Lower leg skin (tissue), 4 donors: ENCODE data around the gene MAP1B. TPM values are rescaled to one million over a fixed set of nuclear protein-coding genes. Genes with fewer than 3 reads are reported as not detected.

Source experiments
- DNase-seq, 2 donors: peaks; one replicate each; pipeline ENCODE4 v3.0.0-alpha.2; 2019; ENCODE audit warnings: low spot score in 2 of 2
- H3K4me3 ChIP-seq: fragments of 200-600 bp; sonication (generic); 2 replicates; pipeline ENCODE4 v1.5.1; 2017; ENCODE audit warnings: mild to moderate bottlenecking, low read depth; ENCODE audit not compliant: poor library complexity, severe bottlenecking
- POLR2A ChIP-seq, 2 donors: fragments of 450-650 bp; IDR thresholded peaks; one replicate each; pipeline ENCODE4 v1.6.1; 2016 to 2017; ENCODE audit warnings: antibody characterized with exemption in 2 of 2, mild to moderate bottlenecking in 1 of 2, moderate library complexity in 1 of 2
- WGBS, 2 donors: methylation state at CpG; one replicate each; pipeline ENCODE4 v1.1.5; 2018; 5-methylcytosine and 5-hydroxymethylcytosine counted together
- intact Hi-C: fragments of 100-400 bp; cut with DNase I; formaldehyde crosslinking; loops from one replicate; pipeline ENCODE4 v1.15.0; 2023; ENCODE audit warnings: low total_unique reads
- total RNA-seq, 4 donors: library from RNA; depleted of rRNA; stranded (reverse); fragments of >200 nt; gene quantifications; one replicate each; pipeline ENCODE4 v1.1.0, GENCODE V29; 2016
- TF ChIP-seq, protein P1 (sequence below), 3 donors: fragments of 450-650 bp; IDR thresholded peaks; one replicate each; pipeline ENCODE4 v1.5.1; 2016; ENCODE audit warnings: antibody characterized with exemption in 3 of 3, mild to moderate bottlenecking in 3 of 3, moderate library complexity in 2 of 3

The MAP1B gene
- total RNA-seq, 4 donors from 2014 or later = 26.3 to 218 (median 73.9) TPM

GRCh38 chr5:72138943-72139521, 31.8 kb downstream of the MAP1B start:
- no peak for TF ChIP-seq POLR2A (IDR thresholded peaks at IDR 0.05)
- TF ChIP-seq, protein P1, sequence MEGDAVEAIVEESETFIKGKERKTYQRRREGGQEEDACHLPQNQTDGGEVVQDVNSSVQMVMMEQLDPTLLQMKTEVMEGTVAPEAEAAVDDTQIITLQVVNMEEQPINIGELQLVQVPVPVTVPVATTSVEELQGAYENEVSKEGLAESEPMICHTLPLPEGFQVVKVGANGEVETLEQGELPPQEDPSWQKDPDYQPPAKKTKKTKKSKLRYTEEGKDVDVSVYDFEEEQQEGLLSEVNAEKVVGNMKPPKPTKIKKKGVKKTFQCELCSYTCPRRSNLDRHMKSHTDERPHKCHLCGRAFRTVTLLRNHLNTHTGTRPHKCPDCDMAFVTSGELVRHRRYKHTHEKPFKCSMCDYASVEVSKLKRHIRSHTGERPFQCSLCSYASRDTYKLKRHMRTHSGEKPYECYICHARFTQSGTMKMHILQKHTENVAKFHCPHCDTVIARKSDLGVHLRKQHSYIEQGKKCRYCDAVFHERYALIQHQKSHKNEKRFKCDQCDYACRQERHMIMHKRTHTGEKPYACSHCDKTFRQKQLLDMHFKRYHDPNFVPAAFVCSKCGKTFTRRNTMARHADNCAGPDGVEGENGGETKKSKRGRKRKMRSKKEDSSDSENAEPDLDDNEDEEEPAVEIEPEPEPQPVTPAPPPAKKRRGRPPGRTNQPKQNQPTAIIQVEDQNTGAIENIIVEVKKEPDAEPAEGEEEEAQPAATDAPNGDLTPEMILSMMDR (IDR thresholded peaks at IDR 0.05) = no peak
- DNase-seq = no peak
- intact Hi-C loops = loop anchor here (10.0 kb wide), 1 partner anchor 106 kb away; no protein-coding TSS in a partner anchor

DNA sequence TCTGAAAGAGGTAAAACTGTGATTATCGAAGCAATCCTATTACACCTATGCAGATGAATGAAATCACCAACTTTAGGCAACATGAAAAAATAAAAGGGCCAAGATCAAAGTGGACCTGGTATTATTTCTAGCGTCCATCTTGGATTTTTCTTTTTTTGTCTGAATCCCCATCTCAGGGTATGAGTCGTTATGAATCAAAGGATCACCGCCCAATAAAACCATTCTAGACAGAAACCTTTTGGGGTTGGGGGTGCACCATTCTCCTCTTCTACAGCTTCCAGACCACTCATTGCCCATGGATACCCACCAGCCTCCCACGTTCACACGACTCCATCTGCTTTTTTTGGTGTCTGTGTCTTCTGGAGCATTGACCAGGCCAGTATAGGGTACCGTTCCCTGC, 33.4 kb downstream of the MAP1B start:
- DNase-seq = no peak
- H3K4me3 ChIP-seq = no peak overlapping the region
- intact Hi-C loops = no loop called here
- WGBS, 2 donors = 92 to 93% methylated on average over 7 of the region's 7 CpGs
- TF ChIP-seq, protein P1 (IDR thresholded peaks at IDR 0.05) = no peak
- no peak for TF ChIP-seq POLR2A (IDR thresholded peaks at IDR 0.05)

More at GRCh38 chr5:72138943-72139521, 31.8 kb downstream of the MAP1B start:
- H3K4me3 ChIP-seq = no peak overlapping the region
- WGBS, 2 donors = 27 to 42% methylated on average over 8 of the region's 8 CpGs

DNA sequence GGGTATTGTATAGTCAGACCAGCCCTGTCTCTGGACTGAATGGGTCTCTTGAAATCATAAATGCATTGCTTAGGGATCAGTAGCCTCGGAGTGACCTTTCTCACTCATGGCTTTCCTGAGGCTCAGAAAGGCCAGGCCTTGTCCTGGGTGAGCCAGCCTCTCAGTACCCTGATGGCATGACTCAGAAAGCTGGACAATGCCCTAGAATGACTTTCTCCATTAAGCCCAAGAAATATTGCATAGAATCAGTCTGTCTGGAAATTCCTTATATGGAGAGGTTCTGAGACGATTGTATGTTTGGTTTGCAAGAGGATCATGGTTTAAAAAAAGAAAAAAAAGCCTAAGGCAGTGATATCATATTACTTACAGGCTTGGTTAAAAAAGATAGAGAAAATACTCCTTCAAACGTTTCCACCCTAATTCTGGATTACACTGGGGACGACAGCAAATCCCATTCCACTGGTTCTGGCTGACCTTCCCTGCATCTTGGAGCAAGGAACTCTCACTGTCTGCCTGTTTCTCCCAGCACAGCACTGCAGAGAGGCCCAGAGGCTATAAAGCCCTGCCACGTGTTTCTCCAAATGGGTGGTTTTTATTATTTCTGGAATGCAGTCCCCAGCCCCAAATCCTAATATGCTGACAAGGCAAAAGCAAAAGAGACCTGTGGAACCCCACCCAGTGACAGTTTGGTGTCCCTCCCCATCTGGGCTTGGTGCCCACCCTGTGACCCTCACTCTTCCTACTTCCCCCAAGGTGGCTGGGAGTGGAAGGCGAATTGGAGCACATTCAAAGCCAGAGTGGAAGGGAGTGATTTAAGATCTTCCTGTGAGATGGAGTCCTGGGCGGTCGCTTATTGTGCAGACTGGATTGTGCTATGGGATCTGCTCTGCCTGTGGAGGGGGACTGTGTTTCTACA, 34.4 kb downstream of the MAP1B start:
- WGBS, 2 donors = 58 to 64% methylated on average over 8 of the region's 8 CpGs
- no peak for DNase-seq
- intact Hi-C loops = no loop called here
- H3K4me3 ChIP-seq = no peak overlapping the region
- TF ChIP-seq POLR2A (IDR thresholded peaks at IDR 0.05) = no peak
- TF ChIP-seq, protein P1 (IDR thresholded peaks at IDR 0.05) = no peak

GRCh38 chr5:72144762-72145161, 37.5 kb downstream of the MAP1B start:
- intact Hi-C loops = no loop called here
- H3K4me3 ChIP-seq = no peak overlapping the region
- 90 to 92% methylated on average over 2 of the region's 2 CpGs for WGBS, 2 donors
- DNase-seq = no peak
- no peak for TF ChIP-seq POLR2A (IDR thresholded peaks at IDR 0.05)
- TF ChIP-seq, protein P1 (IDR thresholded peaks at IDR 0.05) = no peak

DNA sequence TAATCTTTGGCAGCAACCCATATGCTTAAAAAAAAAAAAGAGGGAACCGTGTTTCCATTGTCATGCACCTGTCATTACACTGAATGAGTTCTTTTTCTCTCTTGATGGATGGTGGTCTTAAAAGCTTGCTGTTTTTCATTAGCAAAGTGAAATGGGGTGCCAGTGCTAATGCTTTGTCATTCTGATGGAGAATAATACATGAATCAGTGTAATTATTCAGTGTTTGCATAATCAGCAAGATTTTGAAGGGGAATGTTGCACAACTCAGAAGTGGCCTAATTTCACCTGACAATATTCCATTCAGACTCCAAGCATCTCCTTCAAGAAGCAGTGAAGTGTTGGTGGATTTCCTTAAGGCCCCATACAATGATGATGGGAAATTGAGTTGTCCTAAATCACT, 38.1 kb downstream of the MAP1B start:
- WGBS, 2 donors = 14 to 19% methylated on average over 1 of the region's 1 CpG
- intact Hi-C loops = no loop called here

More for the DNA sequence above, 38.1 kb downstream of the MAP1B start:
- TF ChIP-seq, protein P1 (IDR thresholded peaks at IDR 0.05) = no peak
- no peak for TF ChIP-seq POLR2A (IDR thresholded peaks at IDR 0.05)
- no peak overlapping the region for H3K4me3 ChIP-seq
- no peak for DNase-seq
